ENCODE data around the gene AUP1.

DNA sequence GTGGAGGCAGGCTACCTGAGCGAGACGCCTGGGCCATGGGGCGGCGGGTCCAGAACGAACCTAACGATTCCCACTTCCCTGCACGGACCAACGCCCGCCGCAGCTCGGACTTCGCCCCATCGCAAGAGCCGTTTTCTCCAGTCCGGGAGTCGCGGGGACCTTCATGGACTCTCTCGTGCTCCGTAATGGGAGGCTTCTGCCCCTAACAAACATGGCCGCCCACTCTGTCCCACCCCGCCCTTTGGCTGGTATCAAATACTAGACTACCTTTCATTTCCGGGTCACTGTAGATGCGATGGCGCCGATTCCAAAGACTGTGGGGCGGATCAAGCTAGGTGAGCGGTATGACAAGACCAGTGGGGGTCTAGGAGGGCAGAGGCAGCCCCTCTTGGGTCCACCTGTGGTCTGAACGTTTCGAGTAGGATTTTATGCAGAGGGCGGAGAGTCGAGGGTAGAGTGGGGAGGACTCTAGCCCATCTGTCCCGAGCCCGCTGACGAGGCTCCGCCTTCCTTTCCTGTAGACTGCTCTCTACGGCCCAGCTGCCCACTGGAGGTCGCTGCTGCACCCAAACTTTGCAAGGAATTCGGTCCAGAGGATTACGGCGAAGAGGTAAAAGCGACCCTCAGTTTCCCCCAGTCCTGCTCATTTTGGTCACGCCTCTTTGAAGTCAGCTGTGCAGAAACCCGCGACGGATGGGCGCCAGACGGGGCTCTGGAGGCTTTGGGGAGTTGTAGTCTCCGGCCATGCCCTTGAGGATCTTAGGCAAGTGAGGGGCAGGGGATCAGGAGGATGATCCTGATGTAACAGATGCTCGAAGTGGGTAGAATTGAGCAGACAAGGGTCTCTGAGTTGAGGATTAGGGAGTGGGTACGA lies 46.5 kb downstream of the AUP1 start, which contains the start of the genes CCDC142 and TTC31:
- TF ChIP-seq ZFP3 (CRISPR knock-in tag; IDR thresholded peaks at IDR 0.05): 0 out of 2 replicates have a peak, but pooled peaks have one; percentile 9
- TF ChIP-seq ZNF8 (CRISPR knock-in tag; IDR thresholded peaks at IDR 0.05): no peak
- TF ChIP-seq ZFP30 (CRISPR knock-in tag; IDR thresholded peaks at IDR 0.05): no peak
- TF ChIP-seq, protein P1, sequence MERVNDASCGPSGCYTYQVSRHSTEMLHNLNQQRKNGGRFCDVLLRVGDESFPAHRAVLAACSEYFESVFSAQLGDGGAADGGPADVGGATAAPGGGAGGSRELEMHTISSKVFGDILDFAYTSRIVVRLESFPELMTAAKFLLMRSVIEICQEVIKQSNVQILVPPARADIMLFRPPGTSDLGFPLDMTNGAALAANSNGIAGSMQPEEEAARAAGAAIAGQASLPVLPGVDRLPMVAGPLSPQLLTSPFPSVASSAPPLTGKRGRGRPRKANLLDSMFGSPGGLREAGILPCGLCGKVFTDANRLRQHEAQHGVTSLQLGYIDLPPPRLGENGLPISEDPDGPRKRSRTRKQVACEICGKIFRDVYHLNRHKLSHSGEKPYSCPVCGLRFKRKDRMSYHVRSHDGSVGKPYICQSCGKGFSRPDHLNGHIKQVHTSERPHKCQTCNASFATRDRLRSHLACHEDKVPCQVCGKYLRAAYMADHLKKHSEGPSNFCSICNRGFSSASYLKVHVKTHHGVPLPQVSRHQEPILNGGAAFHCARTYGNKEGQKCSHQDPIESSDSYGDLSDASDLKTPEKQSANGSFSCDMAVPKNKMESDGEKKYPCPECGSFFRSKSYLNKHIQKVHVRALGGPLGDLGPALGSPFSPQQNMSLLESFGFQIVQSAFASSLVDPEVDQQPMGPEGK (CRISPR knock-in tag; IDR thresholded peaks at IDR 0.05; ENCODE audit: borderline replicate concordance): no peak
- peak; percentile 83; the same call in 1 of the 2 replicates for TF ChIP-seq ZNF70 (CRISPR knock-in tag; IDR thresholded peaks at IDR 0.05)
- TF ChIP-seq ZC3H10 (CRISPR knock-in tag; IDR thresholded peaks at IDR 0.05): no peak

All from SK-N-SH treated with all-trans-retinoic acid at 6 μM for 48 hours (cell line).